ENCODE data around the gene RNF186.
"Not testable (repeated sequence)": the region's sequence is repeated elsewhere in the genome, so short reads cannot be mapped to it uniquely, and the experiment has no call there.

Gene RNF186

DNA sequence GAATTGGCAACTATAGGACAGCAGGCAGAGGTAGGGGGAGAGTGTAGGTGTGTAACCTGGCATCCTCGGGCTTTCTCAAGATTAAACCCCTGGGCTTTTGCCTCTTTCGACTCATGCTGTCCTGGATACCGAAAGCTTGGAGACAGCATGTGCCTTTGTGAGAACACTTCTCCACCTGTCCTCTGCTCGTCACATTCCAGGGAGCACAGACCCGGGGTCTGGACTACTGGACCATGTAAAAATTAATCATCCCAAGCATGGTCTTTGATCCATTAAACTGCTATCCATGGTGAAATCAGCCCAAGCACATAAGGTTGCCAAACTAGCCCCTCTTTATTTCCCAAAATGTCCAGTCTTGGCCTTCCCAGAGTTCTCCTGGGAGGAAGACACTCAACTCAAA, 9.0 kb upstream of the RNF186 start:
- no peak for DNase-seq

DNA sequence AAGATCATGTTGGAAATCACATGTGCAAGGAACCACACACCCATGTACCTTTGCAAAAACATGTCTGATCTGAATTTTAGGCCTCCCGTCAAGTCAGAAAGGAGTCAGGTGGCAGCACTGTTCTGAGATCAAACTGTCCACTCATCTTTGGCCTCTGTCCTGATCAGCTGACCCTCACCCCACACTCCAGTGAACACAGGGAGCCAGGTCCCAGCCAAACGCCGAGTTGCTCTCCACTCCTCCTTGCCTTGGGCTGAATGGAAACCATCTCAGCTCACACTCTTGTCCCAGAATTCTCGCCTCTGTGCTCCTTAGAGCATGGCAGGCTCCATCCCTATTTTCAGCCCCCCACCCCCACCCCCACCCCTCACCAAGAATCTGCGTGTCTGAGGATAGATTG, 4.6 kb upstream of the RNF186 start:
- DNase-seq: no peak

DNA sequence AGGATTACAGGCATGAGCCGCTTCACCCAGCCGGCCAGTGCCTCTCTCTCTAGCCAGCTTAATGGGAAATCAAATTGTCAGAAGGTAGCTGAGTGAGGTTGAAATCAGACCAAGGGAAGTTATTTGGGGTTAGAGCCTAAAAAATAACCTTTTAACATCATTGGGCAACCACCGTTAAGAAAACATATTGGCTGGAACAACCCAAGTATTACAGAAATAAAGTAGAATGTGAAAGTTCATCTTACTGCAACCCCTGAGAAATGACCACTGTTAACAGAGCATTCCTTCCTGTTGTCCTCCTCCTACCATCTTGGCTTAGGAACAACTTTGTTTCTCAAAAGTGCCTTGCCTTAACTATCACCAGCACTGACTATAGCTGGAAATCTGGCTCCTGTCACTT, 3.2 kb upstream of the RNF186 start:
- DNase-seq: no peak

DNA sequence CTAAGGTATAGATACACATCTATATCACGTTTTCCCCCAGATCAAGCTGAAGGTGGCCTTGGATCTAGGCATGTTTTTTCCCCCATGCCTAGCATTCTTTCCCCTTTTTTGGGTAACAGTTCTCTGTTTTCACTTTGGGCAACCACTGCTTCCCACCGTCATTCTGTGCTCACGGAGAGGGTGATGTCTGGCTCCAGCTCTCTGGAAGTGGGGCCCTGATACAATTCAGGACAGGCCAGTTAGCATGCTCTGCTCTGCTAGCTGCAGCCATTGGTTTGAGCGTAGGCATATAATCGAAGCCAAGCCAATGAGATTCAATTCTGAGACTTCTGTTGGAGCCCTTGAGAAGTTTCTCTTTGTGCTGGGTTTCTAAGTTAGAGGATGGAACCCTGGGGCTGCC, 2.1 kb upstream of the RNF186 start:
- no peak for DNase-seq

GRCh38 chr1:19816737-19817086, 1.6 kb upstream of the RNF186 start:
- not testable (repeated sequence) for DNase-seq

GRCh38 chr1:19815801-19816736, 986 bp upstream of the RNF186 start:
- no peak for DNase-seq

GRCh38 chr1:19814244-19814661, 830 bp downstream of the RNF186 start:
- DNase-seq: no peak

- DNase-seq: no peak
Observed at GRCh38 chr1:19813643-19813960, 1.5 kb downstream of the RNF186 start.

DNA sequence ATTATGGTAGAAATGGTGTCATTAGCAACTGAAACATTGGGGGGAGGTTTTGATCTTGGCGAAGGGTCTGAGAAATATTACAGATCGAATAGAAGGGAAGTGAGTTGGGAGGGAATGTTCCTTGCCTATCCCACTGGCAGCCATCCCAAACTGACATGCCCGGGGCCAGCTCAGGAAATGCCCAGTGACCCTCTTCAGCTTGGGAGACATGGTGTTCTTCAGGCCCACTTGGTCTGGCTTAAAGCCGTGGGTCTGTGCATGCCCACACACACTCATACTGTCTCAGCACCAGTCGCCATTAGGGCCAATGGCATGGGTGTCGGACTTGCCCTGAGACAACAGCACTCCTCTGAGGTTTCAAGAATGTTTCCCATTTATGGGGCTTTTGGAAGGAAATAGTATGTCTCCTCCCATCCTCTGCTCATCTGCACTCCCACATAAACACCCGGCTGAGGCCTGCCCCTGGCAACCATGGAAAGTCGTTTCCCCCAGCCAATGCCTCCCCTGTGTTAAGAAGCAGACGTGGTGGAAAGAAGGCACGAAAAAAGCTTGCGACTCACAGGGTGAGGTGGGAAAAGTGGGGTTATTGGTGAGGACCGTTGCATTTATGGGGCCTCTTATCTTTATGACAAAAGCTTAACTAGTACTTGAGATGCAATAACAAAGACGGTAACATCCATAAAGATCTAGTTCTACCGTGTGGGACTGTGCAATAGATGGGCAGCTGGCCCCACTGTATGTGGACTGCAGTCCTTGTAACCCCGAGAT, 2.0 kb downstream of the RNF186 start:
- DNase-seq: no peak

GRCh38 chr1:19811206-19811851, 3.8 kb downstream of the RNF186 start:
- peak; percentile 74 for DNase-seq

DNA sequence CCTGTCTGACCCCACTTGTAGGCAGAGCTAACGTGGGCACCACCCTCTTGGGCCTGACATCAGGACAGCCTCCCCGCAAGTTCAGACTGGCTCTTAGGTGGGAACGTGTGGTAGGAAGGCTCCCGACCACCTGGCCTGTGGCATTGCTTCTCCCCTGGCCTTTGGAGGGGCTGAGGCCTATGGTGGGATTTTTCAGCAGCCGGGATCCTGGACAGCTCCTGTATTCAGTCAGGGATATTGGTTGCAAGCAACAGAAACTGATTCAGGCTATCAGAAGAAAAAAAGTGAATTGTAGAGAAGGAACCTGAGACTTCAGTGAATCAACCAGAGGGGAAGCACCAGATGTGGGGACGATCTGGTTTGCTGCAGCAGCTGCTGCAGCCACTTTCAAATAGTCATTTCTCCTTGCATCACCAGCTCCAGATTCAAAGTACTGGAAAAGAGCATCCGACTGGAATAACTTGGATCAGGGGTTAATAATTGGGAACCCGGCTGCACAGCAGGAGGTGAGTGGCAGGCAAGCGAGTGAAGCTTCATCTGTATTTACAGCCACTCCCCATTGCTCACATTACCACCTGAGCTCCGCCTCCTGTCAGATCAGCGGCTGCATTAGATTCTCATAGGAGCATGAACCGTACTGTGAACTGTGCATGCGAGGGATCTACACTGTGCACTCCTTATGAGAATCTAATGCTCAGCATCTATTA, 5.9 kb downstream of the RNF186 start:
- DNase-seq: no peak

DNA sequence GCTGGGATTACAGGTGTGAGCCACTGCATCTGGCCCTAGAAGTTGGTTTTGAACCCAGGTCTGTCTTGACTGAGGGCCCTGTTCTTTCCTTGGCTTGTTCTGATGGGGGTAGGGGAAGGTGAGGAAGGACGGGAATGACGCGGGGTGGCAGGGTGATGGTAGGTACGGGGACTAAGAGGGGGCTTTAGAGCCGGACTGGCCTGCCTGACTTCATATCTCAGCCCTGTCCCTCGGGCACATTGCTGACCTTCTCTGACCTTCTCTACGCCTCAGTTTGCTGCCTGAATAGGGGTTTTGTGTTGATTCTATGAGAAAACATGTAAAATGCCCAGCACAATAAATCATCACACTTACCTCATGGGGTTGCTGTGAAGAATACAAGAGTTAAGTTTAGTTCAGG, 6.7 kb downstream of the RNF186 start:
- DNase-seq: no peak

GRCh38 chr1:19804831-19805251, 10.2 kb downstream of the RNF186 start:
- no peak for DNase-seq

DNA sequence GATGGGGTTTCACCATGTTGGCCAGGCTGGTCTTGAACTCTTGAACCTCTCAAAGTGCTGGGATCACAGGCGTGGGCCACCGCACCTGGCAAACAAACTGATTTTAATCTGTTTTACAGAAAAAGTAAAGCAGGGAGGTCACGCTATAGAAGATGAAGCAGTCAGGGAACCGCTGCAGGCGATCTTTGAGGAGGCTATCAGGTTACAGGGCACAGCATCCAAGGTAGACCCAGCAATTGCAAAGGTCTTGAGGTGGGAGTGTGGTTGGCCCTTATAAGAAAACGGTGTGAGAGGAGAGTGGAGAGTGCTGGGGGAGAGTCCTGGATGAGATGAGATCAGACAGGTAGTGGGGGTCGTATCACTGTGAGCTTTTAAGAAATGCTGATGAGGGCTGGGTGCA, 12.8 kb downstream of the RNF186 start:
- no peak for DNase-seq

DNA sequence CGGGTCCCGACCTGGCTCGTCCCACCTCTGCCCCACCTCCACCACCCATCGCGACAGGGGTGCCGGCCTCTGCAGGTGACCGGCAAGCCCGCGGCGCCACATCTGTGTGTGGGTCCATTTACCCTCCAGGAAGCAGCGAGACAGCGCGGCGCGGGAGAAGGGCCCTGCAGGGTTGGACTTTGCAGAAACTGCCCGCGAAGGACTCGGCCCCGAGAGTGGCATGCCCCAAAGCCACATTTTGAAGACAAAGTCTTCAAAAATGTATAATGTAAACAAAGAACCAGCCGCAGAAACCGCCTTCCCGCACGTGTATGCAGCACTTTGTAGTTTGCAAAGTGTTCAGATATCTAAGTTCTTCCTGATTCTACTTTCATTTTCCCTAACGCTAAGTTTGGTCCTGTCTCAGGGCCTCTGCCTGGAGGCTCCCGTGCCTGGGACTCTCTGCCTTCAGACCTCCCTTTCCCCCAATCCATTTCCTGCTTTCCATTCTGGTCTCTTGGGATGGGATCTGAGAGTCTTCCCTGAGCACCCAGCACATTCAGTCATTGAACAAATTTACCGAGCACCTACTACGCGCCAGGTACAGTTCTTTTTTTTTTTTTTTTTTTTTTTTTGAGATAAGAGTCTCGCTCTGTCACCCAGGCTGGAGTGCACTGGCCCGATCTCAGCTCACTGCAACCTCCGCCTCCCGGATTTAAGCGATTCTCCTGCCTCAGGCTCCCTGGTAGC, 14.8 kb downstream of the RNF186 start:
- peak; percentile 69 for DNase-seq

DNA sequence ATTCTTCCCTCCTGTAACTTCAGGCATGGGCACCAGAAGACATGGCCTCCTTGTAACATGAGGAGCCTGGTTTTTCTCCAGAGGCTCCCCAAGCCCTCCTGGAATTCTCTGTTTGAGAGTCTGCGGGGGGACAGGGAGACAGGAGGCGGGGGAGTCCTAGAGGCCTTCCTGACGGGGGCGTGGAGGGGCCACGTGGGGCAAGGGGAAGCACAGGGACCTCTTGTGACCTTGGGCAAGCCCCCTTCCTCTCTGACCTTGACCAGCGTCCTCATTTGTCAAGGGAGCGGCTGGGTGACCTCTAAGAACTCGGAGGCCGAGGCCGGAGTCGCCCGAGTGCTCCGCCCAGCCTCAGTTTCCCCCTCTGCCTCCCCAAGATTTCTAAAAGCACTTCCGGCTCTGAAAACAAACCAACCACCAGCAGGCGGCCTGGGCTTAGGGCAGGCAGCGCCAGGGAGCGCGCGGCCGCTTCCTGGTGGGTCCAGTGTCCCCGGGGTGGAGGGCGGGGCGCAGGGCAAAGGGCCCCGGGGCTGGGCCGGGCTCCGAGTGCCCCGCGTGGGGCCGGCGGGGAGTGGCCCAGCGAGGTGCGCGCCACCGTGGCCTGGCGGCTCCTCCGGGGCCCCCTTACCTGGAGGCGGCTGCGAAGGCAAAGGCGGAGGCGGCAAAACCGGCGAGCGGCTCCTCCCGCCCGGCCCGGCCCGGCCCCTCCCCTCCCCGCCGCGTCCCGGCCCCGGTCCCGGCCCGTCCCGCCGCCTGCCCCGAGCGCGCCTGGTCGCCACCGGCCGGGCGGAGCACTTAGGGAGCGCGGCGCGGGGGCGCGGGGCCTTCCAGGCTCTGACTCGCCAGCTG, 15.6 kb downstream of the RNF186 start, which contains the start of gene TMCO4:
TMCO4 (minus strand) TSS at position 687 of the 846 bp plus-strand sequence. CDS start 19,158 bp downstream, outside the sequence.
- DNase-seq: peak; percentile 72

DNA sequence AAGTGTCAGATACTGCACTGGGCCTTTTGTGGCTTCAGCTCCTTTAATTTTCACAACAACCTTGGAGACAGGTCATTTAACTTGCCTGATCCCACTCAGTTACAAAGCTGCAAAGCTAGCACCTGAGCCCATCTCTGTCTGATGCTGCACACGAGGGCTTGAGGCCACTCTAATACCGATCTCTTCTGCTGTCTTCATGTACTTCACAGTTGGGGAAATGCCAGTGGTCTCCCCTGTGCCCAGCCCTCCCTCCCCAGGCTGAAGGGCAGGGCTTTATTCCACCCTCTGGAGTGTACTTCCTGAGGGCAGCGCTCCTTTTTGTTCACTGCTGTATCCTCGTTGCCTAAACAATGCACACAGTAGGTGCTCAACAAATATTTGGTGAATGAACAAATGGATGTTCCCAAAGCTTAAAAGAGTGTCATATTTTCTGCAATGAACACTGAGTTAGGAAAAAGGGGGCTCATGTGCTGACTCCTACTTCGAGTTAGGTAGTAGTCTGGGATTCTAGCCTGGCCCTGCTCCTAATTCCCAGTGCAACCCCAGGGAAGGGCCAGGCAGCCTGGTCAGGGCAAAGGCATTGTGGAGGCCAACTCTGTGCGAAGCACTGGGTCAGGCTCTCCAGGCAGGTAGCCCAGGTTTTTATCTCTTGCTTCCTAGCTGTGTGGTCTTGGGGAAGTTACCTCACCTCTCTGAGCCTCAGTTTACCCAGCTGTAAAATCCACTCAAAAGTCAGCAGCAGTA, 16.4 kb downstream of the RNF186 start:
- DNase-seq: no peak

- no peak for DNase-seq
Observed at GRCh38 chr1:19797827-19798226, 17.3 kb downstream of the RNF186 start.

DNA sequence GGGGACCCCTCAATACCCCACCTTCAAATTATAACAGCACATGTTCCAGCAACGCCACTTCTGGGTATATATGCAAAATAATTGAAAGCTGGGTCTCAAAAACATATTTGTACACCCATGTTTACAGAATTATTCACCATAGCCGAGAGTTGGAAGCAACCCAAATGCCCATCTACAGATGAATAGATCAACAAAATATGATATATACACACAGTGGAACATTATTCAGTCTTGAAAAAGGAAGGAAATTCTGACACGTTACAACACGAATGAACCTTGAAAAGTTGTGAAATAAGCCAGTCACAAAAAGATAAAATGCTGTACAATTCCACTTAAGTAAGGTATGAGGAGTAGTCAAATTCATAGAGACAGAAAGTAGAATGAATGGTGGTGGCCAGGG, 20.5 kb downstream of the RNF186 start:
- no peak for DNase-seq

GRCh38 chr1:19793360-19794046, 21.6 kb downstream of the RNF186 start:
- no peak for DNase-seq
